A375 (cell line): ENCODE data around the gene RHOU. TPM values are rescaled to one million over a fixed set of nuclear protein-coding genes. Genes with fewer than 3 reads are reported as not detected.

Experiments
- total RNA-seq: library from RNA; depleted of rRNA; stranded (reverse); fragments of >200 nt; shearing (Covaris generic); gene quantifications from 2 replicates; pipeline ENCODE4 v1.2.3, GENCODE V29; 2014; rRNA removed

The RHOU gene
- total RNA-seq = 0.30 and 0.88 TPM in 2 replicates

DNA sequence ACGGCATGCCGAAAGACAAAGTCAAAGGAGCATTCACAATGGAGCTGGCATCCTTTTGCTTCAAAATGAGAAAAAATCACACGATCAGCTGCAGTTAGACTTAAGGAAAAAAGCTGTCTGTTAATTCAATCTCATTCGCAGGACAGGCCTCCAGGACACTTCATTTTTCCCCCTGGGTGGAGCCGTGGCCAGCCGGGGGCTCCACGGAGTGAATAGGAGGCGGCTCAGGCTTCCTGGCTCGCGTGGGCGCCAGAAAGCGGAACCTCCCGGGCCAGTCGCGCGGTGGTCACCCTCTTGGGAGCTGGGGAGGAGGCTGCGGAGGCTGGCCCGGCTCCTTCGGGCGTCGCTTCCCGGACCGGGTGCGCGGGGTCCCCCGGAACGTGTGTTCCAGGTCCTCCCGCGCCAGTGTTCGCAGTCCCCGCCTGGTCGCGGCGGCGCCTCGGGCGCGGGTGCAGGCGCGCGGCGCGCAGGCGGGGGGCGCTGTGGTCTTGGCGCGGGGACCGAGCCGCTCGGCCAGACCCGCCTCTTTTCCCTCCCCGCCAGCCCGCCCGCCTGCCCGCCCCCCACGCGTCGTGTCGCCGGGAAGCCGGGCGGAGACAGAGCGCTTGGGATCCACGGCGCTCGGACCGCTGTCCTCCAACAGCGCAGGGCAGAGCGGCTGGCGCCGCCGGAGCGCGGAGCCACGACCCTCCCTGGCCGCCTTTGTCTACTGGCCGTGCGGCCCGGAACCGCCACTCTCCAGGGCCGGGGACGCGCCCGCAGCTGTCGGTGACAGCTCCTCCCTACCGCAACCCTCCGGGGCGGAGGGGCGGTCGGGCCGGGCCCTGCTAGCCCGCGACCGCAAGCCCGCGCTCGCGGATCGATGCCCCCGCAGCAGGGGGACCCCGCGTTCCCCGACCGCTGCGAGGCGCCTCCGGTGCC, at the start of gene RHOU:
Gene RHOU, plus strand, starts transcription at position 599 of the 921 bp plus-strand sequence. Its CDS starts 264 bp downstream, at position 863.

Other genes starting within 250 kb of the RHOU start
- 146 and 151 TPM in 2 replicates for gene RNF187, start 248.1 kb upstream of the RHOU start, total RNA-seq